ENCODE measurements around the gene LY9.
"Not testable (repeated sequence)": the region's sequence is repeated elsewhere in the genome, so short reads cannot be mapped to it uniquely, and the experiment has no call there.

LY9 gene

DNA sequence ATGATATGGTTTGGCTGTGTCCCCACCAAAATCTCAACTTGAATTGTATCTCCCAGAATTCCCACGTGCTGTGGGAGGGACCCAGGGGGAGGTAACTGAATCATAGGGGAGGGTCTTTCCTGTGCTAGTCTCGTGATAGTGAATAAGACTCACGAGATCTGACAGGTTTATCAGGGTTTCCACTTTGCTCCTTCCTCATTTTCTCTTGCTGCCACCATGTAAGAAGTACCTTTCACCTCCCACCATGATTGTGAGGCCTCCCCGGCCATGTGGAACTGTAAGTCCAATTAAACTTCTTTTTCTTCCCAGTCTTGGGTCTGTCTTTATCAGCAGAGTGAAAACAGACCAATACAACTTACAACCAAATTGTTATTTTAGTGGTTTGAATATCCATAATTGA, 71.7 kb downstream of the LY9 start:
- DNase-seq = not testable (repeated sequence)

DNA sequence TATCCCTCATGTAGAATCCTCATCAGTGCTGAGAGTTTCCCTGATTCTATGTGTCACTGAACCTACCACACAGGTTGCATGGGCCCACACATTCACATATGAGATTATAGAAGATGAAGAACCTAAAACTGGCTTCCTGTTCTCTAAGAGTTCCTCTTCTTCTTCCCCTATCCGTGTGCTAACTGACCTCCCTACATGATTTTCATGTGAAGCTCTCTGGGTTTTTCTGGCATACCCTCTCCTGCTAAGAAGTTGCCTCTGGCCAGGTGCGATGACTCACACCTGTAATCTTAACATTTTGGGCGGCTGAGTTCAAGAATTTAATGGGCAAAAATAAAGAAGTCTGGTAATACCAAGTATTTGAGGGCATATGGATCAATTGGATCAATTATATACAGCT, 72.2 kb downstream of the LY9 start:
- no peak for DNase-seq

DNA sequence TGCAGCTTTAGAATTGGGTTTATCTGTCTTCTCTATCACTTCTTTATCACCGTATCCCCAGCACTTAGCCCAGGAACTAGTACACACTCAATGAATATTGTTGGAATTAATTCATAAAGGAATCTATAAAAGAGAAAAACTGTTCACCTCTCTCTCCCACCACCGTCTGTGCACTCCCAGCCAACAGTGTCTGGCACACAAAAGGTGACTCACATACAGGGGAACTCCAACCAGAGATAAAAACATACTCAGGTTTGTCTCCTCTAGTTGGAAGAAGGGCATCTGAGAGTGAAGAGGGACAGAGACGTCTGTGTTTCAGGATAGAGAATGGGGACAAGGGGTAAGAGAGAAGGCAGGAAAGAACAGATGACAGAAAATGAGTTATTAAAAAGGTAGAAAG, 79.0 kb downstream of the LY9 start:
- DNase-seq = no peak

DNA sequence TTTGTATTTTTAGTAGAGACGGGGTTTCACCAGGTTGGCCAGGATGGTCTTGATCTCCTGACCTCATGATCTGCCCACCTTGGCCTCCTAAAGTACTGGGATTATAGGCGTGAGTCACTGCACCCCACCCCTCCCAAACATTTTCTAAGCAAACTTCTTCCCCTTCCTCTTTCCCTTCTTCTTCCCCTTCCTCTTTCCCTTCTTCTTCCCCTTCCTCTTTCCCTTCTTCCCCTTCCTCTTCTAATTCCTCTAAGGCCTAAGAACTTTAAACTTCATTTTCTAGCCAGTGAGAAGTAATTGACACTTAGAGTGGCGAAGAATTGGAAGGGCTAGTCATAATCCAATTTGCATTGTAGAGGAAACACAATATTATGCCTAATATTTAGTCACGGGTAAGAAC, 79.6 kb downstream of the LY9 start:
- not testable (repeated sequence) for DNase-seq

DNA sequence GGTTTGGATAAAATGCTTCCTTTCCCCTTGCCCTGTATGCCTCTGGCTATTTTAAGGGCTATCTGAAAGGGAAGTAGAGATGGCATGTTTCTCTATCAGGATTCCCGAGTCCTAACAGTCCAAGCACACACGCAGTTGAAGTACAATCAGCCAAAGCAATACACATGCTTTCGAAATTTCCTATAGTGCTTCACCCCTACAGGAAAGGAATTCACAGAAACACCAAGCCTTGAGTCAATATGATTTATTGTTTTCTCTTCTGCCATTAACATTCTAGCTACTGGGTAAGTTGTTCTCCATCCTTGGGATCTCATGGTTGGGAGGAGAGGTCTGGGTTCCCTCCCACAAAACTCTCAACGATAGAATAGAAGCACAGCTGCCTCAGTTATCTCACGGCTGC, 80.3 kb downstream of the LY9 start:
- DNase-seq = no peak

DNA sequence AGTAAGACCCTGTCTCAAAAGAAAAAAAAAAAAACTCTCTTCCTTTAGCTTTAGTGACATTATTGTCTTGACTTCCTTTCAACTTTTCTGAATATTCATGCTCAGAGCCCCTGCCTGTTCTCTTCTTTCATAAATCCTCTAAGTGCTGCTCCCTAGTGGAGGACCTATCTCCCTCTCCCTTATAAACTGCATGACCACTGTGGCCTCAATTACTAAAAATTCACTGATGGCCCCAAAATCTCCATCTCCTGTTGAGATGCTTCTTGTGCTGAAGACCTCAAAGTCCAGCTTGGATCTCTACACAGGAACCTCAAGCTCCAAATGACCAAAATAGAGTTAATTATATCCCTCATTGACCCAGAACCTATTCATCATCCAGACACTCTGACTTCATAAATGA, 81.2 kb downstream of the LY9 start:
- DNase-seq = peak; percentile 35
